ENCODE measurements around the gene ZNF532.
A peak's percentile ranks its signal among the peaks of the same experiment; 100 is the strongest.
"Not testable (repeated sequence)": the region's sequence is repeated elsewhere in the genome, so short reads cannot be mapped to it uniquely, and the experiment has no call there.

ZNF532 gene

DNA sequence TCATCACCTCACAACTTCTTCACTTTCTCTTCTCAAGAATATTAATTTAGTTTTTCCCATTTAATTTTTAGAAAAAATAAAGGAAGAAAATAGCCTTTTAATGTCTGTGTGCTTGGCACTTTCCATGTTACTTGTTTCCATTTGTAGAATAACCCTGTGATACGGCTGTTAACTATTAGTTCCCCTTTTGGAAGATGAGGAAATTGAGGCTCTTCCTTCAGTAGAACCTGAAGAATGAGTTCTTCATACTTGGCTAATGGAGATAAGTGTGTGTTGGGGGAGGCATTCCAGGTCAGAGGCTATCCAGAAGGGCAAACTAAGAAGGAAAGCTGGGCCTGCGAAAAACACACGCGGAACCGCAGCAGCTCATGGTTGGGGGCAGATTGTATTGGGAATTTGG, 38.3 kb downstream of the ZNF532 start:
- no peak for DNase-seq (ENCODE audit: low read depth)

- no peak for DNase-seq (ENCODE audit: low read depth)
Observed at GRCh38 chr18:58903533-58903932, 38.9 kb downstream of the ZNF532 start.

DNA sequence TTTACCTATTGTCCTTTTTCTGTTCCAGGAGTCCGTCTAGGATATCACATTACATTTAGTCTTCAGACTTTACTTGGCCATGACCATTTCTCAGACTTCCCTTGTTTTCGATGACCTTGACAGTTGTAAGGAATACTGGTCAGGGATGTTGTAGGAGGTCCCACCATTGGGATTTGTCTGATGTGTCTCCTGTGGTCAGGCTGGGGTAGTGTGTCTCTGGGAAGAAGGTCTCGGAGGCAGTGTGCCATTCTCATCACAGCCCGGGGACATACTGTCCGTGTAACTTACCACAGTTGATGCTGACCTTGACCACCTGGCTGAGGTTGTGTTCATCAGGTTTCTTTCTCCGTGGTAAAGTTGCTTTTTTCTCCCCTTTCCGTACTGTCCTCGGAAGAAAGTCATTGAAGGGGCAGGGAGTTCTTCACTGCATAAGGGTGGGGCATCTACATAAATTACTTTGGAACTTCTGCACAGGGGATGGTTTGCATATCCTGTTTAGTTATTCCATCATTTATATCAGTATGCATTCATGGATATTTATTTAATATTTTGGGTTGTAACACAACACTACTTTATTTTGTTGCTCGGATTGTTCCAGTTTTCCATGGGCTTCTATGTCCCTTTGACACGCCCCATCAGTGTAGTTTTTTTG, 41.2 kb downstream of the ZNF532 start:
- no peak for DNase-seq (ENCODE audit: low read depth)

- no peak for DNase-seq (ENCODE audit: low read depth)
Observed at GRCh38 chr18:58908006-58908405, 43.3 kb downstream of the ZNF532 start.

DNA sequence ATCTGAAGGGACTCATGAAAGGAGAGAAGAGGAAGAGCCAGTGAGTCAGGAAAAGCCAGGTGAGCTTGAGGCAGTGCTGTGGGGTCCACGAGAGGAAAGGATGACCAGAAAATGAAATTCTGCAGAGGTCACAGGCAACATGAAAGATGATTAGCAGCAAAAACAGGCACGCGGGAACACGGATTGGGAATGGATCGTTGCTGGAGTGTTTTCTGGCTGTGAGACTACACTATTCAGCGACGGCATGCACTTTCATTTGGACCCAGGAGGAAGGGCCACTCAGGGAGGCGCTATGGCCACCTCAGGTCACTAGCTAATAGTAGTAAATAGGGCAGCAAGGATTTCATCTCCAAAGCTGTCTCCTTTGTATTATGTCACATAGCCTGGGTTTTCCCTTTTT, 44.8 kb downstream of the ZNF532 start:
- no peak for DNase-seq (ENCODE audit: low read depth)

- no peak for DNase-seq (ENCODE audit: low read depth)
Observed at GRCh38 chr18:58911241-58911640, 46.6 kb downstream of the ZNF532 start.

- no peak for DNase-seq (ENCODE audit: low read depth)
Observed at GRCh38 chr18:58911766-58912165, 47.1 kb downstream of the ZNF532 start.

GRCh38 chr18:58915006-58915799, 50.5 kb downstream of the ZNF532 start:
- no peak for DNase-seq (ENCODE audit: low read depth)

- DNase-seq (ENCODE audit: low read depth) = no peak
Observed at GRCh38 chr18:58915995-58916394, 51.3 kb downstream of the ZNF532 start.

GRCh38 chr18:58919934-58920333, 55.3 kb downstream of the ZNF532 start:
- not testable (repeated sequence) for DNase-seq (ENCODE audit: low read depth)

- DNase-seq (ENCODE audit: low read depth) = no peak
Observed at GRCh38 chr18:58922995-58923394, 58.3 kb downstream of the ZNF532 start.

DNA sequence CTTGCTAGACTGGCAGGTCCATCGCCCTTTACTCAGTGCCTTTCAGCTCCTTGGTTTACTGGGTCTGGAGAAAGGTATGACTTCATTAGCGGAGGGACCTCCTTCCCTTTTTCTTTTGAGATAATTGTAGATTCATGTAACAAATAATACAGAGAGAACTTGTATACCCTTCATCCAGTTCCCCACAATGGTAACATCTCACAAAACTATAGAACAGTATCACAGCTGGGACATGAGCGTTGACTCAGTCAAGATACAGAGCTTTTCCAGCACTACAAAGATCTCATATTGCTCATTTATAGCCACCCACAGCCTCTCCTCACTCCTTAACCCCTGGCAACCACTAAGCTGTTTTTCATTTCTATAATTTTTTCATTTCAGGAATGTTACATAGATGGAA, 59.8 kb downstream of the ZNF532 start:
- DNase-seq (ENCODE audit: low read depth) = no peak

GRCh38 chr18:58927659-58928058, 63.0 kb downstream of the ZNF532 start:
- DNase-seq (ENCODE audit: low read depth) = no peak

GRCh38 chr18:58928386-58928785, 63.7 kb downstream of the ZNF532 start:
- DNase-seq (ENCODE audit: low read depth) = no peak

DNA sequence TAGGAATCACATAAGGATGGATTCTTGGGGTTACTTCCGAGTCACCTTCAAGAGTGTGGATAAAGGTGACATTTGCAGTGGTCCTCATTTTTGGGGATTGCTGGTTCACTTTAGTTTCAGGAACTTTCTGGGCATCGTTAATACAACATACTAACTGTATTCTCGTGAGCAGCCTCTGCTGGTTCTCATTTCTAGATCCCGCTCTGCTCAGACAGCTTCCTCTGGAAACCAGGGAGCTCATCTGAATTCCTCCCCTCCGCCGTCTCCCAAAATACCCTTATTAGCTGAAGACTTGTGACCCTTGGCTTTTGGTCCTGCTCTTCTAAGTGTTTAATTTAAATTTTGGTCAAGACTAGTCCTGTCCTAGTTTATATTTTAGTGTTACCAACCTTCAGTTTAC, 64.5 kb downstream of the ZNF532 start:
- DNase-seq (ENCODE audit: low read depth) = no peak

- no peak for DNase-seq (ENCODE audit: low read depth)
Observed at GRCh38 chr18:58934356-58934755, 69.7 kb downstream of the ZNF532 start.

GRCh38 chr18:58934933-58935577, 70.4 kb downstream of the ZNF532 start:
- DNase-seq (ENCODE audit: low read depth) = no peak

DNA sequence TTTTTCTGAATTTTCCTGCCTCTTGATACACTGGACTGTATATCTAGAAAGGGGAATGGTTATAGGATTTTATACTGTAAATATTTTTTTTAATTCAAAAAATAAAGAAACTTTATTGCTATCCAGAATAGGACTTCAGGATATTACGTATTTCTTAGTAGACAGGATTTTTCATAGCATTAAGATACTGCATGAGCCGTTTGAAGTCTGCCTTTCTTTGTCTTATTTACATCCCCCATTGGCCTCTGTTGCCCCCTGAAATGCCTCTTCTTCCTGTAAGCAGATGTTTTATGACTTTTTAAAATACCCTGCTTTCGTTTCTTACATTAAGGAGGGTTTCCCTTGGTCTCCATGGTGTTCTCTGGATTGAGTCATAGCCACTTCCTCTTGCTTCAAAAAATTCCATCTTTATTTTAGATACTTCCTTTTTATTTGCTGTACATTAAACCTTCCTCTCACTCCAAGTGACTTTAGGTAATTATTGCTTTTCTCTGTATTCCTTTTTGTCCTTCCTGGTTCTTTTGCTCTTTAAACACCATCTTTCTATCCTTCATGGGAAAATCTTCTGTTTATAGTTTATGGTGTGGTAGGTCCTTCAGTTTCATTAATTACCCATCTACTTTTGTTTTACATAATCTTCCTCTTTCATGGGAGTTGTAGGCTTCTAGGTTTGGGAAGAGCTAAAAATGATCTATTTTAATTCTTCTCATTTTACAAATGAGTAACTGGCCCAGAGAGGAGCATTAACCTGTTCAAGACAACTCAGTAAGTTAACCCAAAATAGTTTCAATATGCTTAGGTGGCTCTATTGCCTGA, 72.6 kb downstream of the ZNF532 start:
- peak; percentile 25 for DNase-seq (ENCODE audit: low read depth)

- DNase-seq (ENCODE audit: low read depth) = no peak
Observed at GRCh38 chr18:58937887-58938267, 73.2 kb downstream of the ZNF532 start.

DNA sequence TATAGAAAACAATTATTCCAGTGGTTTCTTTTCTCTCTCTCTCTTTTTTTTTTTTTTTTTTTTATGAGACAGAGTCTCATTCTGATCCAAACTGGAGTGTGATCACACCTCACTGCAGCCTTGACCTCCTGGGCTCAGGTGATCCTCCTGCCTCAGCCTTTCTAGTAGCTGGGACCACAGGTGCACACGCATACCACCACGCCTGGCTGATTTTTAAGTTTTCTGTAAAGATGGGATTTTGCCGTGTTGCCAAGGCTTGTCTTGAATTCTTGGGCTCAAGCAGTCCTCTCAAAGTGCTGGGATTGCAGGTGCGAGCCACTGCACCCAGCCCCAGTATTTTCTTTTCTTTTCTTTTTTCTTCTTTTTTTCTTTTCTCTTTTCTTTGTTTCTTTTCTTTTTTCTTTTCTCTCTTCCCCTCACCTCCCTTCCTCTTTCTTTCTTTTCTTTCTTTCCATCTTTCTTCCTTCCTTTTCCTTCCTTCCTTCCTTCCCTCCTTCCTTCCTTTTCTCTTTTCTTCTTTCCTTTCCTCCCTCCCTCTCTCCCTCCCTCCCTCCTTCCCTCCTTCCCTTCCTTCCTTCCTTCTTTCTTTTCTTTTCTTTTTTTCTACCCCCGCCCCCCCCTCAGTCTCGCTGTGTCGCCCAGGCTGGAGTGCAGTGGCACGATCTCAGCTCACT, 76.9 kb downstream of the ZNF532 start:
- DNase-seq (ENCODE audit: low read depth) = no peak

DNA sequence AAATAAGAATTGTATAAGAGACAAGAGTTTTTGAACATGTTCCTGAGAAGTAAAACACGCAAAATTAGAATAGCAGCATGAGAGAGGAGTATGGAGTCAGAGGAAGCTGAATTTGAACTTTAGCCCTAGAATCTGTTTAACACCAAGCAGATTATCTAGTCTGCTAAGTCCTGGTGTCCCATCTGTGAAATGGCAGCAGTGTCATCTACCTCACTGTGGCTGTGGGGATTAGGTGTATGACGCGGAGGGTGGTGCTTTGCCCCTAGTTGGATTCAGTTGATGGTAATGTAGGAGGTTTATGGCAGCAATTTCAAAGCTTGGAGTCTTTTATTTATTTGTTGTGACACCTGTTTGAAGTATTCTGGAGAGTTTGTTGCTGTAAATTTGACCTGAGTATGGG, 79.2 kb downstream of the ZNF532 start:
- no peak for DNase-seq (ENCODE audit: low read depth)

All from GM04504 (cell line).